Skeletal muscle satellite cell (primary cell): ENCODE data around the gene SLC66A2.

ENCODE experiments used
- H3K27me3 ChIP-seq: 2 replicates; pipeline ENCODE4 v1.7.0; 2013; ENCODE audit warnings: low read length; ENCODE audit not compliant: control insufficient read depth, insufficient read depth
- H3K36me3 ChIP-seq: 2 replicates; pipeline ENCODE4 v1.7.0; 2013; ENCODE audit warnings: mild to moderate bottlenecking, control low read depth, low read length; ENCODE audit not compliant: insufficient read depth
- H3K4me1 ChIP-seq: 2 replicates; pipeline ENCODE4 v1.7.0; 2013; ENCODE audit warnings: low read length; ENCODE audit not compliant: control insufficient read depth, insufficient read depth
- H3K4me2 ChIP-seq: 2 replicates; pipeline ENCODE4 v1.7.0; 2013; ENCODE audit warnings: mild to moderate bottlenecking, low read length
- H3K4me3 ChIP-seq: 2 replicates; pipeline ENCODE4 v1.7.0; 2013; ENCODE audit warnings: low read length
- H3K9ac ChIP-seq: 2 replicates; pipeline ENCODE4 v1.7.0; 2013; ENCODE audit warnings: mild to moderate bottlenecking, low read depth, low read length, moderate library complexity
- H3K9me3 ChIP-seq: replicated peaks from 2 replicates; pipeline ENCODE4 v1.7.0; 2013; ENCODE audit warnings: mild to moderate bottlenecking, control low read depth, low read length

Gene SLC66A2

DNA sequence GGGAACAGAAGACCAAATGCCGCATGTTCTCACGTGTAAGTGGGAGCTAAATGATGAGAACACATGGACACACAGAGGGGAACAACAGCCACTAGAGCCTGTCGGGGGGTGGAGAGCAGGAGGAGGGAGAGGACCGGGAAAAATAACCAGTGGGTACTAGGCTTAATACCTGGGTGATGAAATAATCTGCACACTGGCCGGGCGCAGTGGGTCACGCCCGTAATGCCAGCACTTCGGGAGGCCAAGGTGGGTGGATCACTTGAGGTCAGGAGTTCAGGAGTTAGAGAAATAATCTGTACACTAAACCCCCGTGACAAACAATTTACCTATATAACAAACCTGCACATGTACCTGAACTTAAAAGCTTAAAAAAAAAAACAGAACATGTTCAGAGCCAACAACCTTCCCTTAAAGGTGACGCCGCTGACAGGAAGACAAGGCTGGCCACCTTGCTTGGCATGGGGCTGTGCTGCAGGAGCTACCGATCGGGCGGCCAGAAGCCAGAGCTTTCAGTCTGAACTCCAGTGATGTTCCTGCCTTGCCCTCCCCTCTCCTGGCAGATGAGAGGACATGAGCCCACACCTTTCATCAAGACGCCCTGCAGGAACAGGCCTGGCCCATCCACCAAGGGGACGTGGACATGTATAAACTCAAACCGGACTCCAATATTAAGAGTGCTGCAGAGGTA is 11.2 kb downstream of the SLC66A2 start:
- Histone ChIP-seq H3K9me3 (no peaks in the 10 kb centered on the region), H3K9ac (no peak overlapping the region), H3K4me2 (no peak overlapping the region), H3K27me3 (no peaks in the 10 kb centered on the region), H3K36me3 (peaks cover 47% of the 10 kb centered on the region), H3K4me1 (no peaks in the 10 kb centered on the region), H3K4me3 (no peak overlapping the region)

- H3K27me3 ChIP-seq: no peaks in the 10 kb centered on the region
- no peaks in the 10 kb centered on the region for H3K4me1 ChIP-seq
- no peak overlapping the region for H3K4me3 ChIP-seq
- no peak overlapping the region for H3K4me2 ChIP-seq
- H3K9ac ChIP-seq: no peak overlapping the region
- H3K36me3 ChIP-seq: peaks cover 58% of the 10 kb centered on the region
- H3K9me3 ChIP-seq: no peaks in the 10 kb centered on the region
Measured at GRCh38 chr18:79939096-79939495, 12.4 kb downstream of the SLC66A2 start.

GRCh38 chr18:79938196-79938595 is 13.3 kb downstream of the SLC66A2 start:
- Histone ChIP-seq H3K4me1 (no peaks in the 10 kb centered on the region), H3K9ac (no peak overlapping the region), H3K4me2 (no peak overlapping the region), H3K27me3 (no peaks in the 10 kb centered on the region), H3K9me3 (no peaks in the 10 kb centered on the region), H3K36me3 (peaks cover 64% of the 10 kb centered on the region), H3K4me3 (no peak overlapping the region)

DNA sequence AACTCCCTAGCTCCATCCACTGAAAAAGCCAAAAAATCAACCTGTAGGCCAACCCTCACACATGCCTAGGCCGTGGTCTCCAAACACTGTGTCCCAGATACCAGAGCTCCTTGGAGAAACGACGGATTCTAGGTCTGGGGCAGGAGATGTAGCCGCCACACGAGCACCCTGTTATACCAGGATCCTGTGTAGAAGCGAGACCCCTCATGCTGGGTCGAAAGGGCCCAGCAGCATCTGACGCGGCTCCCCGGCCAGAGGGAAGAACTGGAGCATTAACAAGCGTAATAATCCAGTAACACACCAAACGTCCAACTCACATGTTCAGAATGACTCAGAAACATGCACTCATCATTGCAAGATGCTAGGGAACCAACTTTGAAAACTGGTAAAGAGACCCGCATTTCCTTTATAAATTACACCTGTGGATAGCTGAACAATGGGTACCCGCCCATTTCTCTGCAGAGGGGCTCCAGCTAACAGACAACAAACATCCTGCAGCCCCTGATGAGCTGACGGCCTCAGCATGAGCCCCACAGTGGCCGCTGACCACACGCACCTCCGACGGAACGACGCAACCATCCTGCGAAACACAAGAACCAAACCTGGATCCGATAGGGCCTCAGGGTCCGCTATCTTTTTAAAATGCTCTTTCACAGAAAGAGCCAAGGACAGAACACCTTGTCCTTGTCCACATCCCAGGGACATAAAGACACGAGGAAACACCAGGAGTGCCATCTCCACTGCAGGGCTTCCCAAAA is 14.2 kb downstream of the SLC66A2 start:
- Histone ChIP-seq H3K9me3 (no peaks in the 10 kb centered on the region), H3K4me1 (no peaks in the 10 kb centered on the region), H3K9ac (no peak overlapping the region), H3K4me2 (no peak overlapping the region), H3K36me3 (peaks cover 57% of the 10 kb centered on the region), H3K27me3 (no peaks in the 10 kb centered on the region), H3K4me3 (no peak overlapping the region)

DNA sequence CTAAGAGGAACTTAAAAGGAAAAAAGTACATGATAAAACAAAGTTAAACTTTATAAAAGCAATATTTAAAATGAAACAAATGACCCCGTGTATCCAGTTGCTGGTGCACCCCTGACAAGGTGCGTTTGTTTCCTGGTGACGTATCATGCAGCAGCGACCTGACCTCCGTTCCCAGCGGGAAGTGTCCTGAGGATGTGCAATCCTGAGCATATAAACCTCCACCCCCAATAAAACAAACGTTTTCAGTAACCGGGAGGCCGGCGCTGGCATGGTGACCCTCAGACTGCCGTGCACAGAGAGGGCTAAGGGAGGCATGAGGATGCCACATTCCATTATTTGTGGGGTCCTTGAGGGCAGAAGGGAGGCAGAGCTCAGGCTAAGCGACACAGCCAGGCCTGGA is 14.8 kb downstream of the SLC66A2 start:
- H3K4me3 ChIP-seq: no peak overlapping the region
- no peaks in the 10 kb centered on the region for H3K9me3 ChIP-seq
- H3K4me2 ChIP-seq: no peak overlapping the region
- peaks cover 51% of the 10 kb centered on the region for H3K36me3 ChIP-seq
- no peaks in the 10 kb centered on the region for H3K27me3 ChIP-seq
- no peak overlapping the region for H3K9ac ChIP-seq
- no peaks in the 10 kb centered on the region for H3K4me1 ChIP-seq

DNA sequence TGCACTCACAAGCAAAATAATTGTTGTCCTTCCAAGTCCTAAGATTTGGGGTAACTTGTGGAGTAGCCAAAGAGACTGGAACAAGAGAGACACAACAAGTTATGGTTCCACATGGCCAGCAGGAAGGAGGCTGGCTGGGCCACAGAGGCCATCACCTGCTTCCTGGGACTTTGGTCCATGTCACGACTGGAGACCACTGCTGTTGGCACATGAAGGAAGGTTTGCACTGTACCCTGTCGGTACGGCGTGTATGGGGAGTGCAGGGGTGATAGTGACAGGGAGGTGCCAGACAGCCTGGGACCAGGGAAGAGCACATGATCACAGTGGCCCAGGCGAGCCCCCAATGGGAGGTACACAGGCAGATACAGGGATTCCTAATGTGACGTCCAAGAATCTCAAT is 15.5 kb downstream of the SLC66A2 start:
- H3K9ac ChIP-seq: no peak overlapping the region
- H3K27me3 ChIP-seq: no peaks in the 10 kb centered on the region
- peaks cover 50% of the 10 kb centered on the region for H3K36me3 ChIP-seq
- no peaks in the 10 kb centered on the region for H3K9me3 ChIP-seq
- no peak overlapping the region for H3K4me2 ChIP-seq
- no peaks in the 10 kb centered on the region for H3K4me1 ChIP-seq
- H3K4me3 ChIP-seq: no peak overlapping the region

- H3K4me3 ChIP-seq: no peak overlapping the region
- peaks cover 51% of the 10 kb centered on the region for H3K36me3 ChIP-seq
- H3K4me1 ChIP-seq: no peaks in the 10 kb centered on the region
- H3K9ac ChIP-seq: no peak overlapping the region
- no peak overlapping the region for H3K4me2 ChIP-seq
- H3K27me3 ChIP-seq: no peaks in the 10 kb centered on the region
- H3K9me3 ChIP-seq: peaks cover under 1% of the 10 kb centered on the region
Measured at GRCh38 chr18:79935499-79935898, 16.0 kb downstream of the SLC66A2 start.

- no peak overlapping the region for H3K4me2 ChIP-seq
- H3K4me3 ChIP-seq: no peak overlapping the region
- peaks cover 5% of the 10 kb centered on the region for H3K9me3 ChIP-seq
- H3K9ac ChIP-seq: no peak overlapping the region
- no peaks in the 10 kb centered on the region for H3K27me3 ChIP-seq
- no peaks in the 10 kb centered on the region for H3K4me1 ChIP-seq
- peaks cover 55% of the 10 kb centered on the region for H3K36me3 ChIP-seq
Measured at GRCh38 chr18:79935098-79935480, 16.4 kb downstream of the SLC66A2 start.

DNA sequence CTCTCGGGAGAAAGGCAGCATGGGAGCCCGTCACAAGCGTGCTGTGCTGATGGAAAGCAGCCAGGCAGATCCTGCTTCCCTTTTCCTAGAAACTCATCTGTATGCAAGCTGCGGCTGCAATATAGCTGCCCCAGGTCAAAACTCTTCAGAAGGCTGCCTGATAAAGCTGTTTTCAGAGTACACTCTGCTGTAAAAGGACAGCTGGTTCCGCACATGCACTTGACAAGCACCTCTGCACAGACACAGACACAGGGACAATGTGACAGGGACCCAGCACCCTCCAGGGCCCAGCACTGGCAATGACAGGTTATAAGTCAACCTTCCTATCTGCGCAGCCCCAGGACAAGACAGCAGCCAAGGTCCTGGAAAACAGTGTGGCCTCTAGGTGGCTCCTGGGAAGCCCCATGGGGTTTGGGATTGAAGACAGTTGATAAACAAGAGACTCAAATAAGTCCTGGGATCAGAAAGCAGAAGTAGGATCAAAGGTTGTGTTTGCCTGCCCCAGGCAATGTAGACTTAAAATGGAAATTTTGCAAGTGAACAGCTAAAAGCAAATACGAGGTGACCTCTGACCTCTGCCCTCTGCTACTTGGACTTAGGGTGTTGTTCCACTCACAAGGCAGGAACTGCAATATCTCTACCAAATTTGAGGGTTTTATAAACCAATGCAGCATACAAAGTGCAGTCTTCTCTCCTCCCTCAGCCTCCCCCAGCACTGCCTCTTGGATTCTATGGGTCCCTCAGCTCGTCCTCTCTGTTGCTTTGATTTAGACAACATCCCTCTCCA is 16.9 kb downstream of the SLC66A2 start:
- Histone ChIP-seq H3K9ac (no peak overlapping the region), H3K4me1 (no peaks in the 10 kb centered on the region), H3K9me3 (peaks cover 10% of the 10 kb centered on the region), H3K4me3 (no peak overlapping the region), H3K27me3 (no peaks in the 10 kb centered on the region), H3K4me2 (no peak overlapping the region), H3K36me3 (peaks cover 59% of the 10 kb centered on the region)

- Histone ChIP-seq H3K9me3 (peaks cover 17% of the 10 kb centered on the region), H3K4me2 (no peak overlapping the region), H3K4me1 (no peaks in the 10 kb centered on the region), H3K4me3 (no peak overlapping the region), H3K36me3 (peaks cover 67% of the 10 kb centered on the region), H3K9ac (no peak overlapping the region), H3K27me3 (no peaks in the 10 kb centered on the region)
Measured at GRCh38 chr18:79933765-79934164, 17.7 kb downstream of the SLC66A2 start.

- no peaks in the 10 kb centered on the region for H3K4me1 ChIP-seq
- no peak overlapping the region for H3K4me2 ChIP-seq
- no peaks in the 10 kb centered on the region for H3K27me3 ChIP-seq
- peaks cover 18% of the 10 kb centered on the region for H3K9me3 ChIP-seq
- H3K36me3 ChIP-seq: peaks cover 74% of the 10 kb centered on the region
- H3K4me3 ChIP-seq: no peak overlapping the region
- H3K9ac ChIP-seq: no peak overlapping the region
Measured at GRCh38 chr18:79932907-79933306, 18.5 kb downstream of the SLC66A2 start.
